HCEC 1CT (cell line): ENCODE results near the gene SYNGR1.
A peak's percentile ranks its signal among the peaks of the same experiment; 100 is the strongest.
"Not testable (repeated sequence)": the region's sequence is repeated elsewhere in the genome, so short reads cannot be mapped to it uniquely, and the experiment has no call there.

Experiments
- DNase-seq: peaks from one replicate; pipeline ENCODE4 v3.0.0-alpha.2; 2017

Gene SYNGR1

DNA sequence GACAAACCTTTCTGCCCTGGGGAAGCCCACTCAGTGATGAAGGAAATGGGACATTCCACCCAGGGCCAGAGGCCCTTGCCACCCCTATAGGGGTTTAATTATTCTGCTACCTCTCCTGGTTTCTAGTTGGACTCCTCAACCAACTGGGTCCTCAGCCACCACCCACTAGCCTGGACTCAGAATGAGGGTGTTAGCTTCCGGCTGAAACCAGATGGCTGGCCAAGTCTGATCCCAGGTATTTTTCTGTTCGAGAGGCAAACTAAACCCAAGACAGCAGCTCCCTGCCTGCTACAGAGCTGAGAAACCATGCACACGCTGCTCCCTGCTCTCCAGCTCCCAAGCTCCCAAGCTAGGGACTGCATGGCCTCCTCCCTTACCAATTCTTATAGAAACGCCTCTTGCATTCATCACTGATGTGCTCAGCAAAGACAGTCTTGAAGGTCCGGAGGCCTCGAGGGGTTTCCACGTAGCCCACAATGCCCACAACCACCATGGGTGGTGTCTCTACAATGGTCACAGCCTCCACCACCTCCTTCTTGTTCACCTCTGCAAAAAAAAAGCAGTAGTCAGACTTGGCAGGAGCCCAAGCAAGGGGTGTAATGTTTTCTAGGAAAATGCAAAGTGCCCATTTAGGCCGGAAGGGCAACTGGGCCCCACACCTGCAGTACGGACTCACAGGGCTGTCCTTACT is 32.6 kb upstream of the SYNGR1 start:
- peak; percentile 4 for DNase-seq

DNA sequence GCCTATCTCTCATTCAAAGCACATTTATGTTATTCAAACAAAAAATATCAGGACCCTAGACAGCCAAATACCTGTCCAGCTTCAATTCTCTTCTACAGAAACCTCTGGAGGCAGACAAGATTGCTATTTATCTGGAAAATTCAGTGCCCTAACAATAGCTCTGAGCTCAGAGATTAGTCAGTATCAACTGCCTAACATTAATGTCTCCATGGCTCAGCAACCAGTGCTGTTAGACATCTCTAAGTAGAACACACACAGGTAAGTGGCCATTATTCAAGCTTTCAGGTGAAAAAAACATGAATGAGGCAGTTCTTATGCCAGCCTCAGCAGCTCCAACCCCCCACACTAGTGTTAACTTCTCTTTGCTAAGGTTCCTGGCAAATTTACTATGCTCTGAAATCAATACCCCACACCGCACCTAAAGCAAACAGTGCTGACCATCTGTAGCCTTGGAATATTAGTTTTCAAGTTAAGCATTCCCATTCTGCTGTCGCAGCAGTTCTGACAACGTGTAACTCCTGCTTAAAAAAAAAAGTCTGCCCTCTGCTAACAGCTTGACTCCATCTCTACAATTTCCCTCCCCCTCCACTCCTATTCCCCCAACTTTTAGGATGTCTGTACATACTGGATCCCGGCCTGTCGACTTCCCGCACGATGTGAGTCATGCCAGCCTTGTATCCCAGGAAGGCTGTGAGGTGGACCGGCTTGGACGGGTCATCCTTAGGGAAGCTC is 31.9 kb upstream of the SYNGR1 start:
- DNase-seq: peak; percentile 53

- DNase-seq: peak; percentile 44
These were observed 31.1 kb upstream of the SYNGR1 start for GRCh38 chr22:39318507-39319283.

- DNase-seq: peak; percentile 97
These were observed 30.3 kb upstream of the SYNGR1 start, which contains the start of gene RPL3 for GRCh38 chr22:39319284-39320022. Gene RPL3, minus strand, starts transcription at chr22:39319623. Its CDS starts 26 bp downstream, at chr22:39319597.

GRCh38 chr22:39320616-39321029 is 29.2 kb upstream of the SYNGR1 start:
- not testable (repeated sequence) for DNase-seq

DNA sequence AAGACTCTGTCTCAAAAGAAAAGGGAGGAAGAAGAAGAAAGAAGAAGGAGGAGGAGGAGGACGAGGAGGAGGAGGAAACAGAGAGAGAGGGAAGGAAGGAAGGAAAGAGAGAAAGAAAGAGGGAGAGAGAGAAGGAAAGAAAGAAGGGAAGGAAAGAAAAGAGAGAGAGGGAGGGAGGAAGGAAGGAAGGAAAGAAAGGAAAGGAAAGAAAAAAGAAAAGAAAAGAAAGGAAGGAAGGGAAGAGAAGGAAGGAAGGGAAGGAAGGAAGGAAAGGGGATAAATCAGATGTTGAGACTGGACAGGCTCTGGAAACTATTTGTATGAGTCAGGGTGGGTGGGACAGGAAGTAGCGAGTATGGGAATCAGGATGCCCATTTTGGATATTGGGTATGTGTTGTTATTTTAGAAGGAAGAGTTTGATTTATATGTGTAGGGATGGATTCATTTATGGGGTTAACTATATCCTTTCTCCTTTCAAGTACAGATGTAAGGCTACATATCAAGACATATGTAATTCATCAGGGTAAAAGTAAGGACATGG is 24.3 kb upstream of the SYNGR1 start:
- peak; percentile 50 for DNase-seq

- DNase-seq: no peak
These were observed 21.6 kb upstream of the SYNGR1 start for GRCh38 chr22:39327995-39328754.

- not testable (repeated sequence) for DNase-seq
These were observed 19.2 kb upstream of the SYNGR1 start for GRCh38 chr22:39330553-39330952.

GRCh38 chr22:39332441-39333064 is 17.2 kb upstream of the SYNGR1 start:
- DNase-seq: no peak

DNA sequence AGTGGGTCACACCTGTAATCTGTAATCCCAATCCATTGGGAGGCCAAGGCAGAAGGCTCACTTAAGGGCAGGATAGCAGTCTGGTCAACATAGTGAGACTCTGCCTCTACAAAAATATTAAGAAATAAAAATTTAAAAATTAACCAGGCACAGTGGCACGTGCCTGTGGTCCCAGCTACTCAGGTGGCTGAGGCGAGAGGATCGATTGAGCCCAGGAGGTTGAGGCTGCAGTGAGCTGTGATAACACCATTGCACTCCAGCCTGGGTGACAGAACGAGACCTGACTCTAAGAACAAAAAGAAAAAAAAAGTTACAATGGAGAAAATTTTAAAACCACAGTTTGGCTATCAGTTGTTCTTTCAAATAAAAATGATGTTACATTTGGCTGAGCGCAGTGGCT is 13.4 kb upstream of the SYNGR1 start:
- DNase-seq: no peak

GRCh38 chr22:39339775-39340174 is 10.0 kb upstream of the SYNGR1 start:
- DNase-seq: peak; percentile 77

GRCh38 chr22:39341179-39341578 is 8.6 kb upstream of the SYNGR1 start:
- no peak for DNase-seq

DNA sequence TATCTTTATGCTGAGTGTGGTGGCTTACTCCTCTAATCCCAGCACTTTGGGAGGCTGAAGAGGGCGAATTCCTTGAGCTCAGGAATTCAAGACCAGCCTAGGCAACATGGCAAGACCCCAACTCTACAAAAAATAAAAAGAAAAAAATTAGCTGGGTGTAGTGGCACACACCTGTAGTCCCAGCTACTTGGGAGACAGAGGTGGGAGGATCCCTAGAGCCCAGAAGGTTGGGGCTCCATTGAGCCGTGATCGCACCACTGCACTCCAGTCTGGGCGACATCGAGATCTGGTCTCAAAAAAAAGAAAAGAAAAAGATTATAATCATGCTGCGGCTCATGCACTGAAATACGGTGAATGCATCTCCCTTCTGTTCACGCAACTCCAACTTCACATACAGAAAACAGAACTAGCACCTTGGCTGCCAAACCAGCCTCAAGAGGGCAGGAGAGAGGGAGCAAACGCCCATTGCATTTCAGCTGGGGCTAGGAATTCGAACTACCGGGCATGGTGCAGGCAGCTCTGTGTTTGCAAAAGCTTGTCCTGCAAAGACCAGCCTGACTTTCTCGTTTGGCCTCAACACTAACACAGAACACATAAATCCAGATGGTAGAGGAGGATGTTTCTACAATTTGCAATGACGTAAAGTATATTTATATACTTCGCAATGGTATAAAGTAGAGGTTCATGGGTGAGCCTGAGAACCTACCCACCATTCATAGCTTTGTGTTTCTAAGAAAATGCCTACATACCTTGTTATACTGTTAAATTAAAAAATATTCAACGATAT is 6.3 kb upstream of the SYNGR1 start:
- peak; percentile 41 for DNase-seq

- DNase-seq: no peak
These were observed 5.8 kb upstream of the SYNGR1 start for GRCh38 chr22:39344046-39344390.

GRCh38 chr22:39345231-39345630 is 4.6 kb upstream of the SYNGR1 start:
- no peak for DNase-seq

- no peak for DNase-seq
These were observed 784 bp upstream of the SYNGR1 start for GRCh38 chr22:39348909-39349505.

- no peak for DNase-seq
These were observed 255 bp upstream of the SYNGR1 start for GRCh38 chr22:39349506-39349966.

DNA sequence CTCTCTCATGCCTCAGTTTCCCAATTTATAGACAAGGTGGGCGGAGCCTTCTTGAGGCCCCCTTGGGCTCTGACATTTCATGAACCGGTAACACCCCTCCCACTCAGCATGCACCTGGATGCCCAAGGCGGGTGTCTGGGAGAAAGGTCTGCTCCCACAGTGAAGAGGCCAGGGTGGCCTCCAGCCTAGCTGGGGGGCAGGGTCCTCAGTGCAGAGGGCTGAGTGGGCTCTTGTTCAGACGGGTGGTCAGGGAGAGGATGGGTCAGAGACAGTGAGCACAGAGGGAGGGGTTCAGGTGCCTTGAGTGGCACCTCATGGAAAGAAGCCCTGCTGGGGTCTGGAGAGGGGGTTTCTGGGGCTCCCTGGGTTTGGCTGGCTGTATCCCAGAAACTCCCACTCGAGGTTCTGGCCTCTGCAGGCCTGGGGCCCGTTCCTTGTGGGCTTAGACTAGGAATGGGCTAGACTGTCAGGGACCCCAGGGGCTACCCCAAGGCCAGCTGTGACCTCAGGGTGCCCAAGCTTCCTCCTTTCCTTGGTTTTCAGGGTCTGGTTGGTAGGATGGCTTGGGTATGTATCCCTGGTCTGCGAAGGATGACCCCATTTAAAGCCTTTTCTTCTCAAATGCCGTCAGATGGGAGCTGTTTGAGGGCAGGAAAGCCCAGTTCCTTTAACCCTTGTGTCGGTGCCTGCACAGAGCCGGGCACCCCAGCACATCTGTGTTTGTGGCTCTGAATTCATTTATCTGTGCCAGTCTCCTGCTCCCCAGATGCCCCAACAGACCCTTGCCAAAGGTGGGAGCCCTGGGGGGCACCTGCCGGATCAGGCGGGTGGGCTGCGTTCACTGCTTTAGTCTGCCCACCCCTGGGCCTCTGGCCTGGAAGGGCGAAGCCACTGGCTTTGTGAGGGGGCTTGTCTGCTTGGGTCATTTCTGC is 1.2 kb downstream of the SYNGR1 start:
- no peak for DNase-seq

DNA sequence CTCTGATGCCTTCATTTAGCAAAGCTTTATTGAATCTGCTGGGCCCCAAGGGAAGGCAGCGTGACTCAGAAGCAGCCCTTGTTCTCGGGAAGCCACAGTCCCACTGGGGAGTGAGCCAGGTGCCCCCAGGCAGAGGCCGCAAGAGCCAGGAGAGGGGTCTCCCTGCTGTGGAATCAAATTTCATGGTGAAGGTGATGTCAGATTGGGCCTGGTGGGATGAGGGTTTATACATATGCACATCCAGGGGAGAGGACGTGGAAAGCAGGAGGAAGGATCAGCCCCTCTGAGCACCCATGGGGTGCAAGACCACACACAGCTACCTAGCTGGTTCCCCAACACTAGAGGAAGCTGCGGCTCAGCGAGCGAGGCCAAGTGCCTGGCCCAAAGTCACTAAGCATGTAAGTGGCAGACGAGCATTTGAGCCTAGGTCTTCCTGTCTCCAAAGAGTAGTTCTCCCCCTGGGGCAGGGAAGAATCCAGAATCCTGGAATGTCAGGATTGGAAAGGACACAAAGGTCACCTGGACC is 2.0 kb downstream of the SYNGR1 start:
- DNase-seq: no peak
